OCI-LY7 (cell line): ENCODE results near the gene SLC29A3.

Source experiments
- CTCF ChIP-seq: fragments of 200-600 bp; sonication (generic); conservative IDR thresholded peaks from 2 replicates; pipeline ENCODE4 v1.5.1; 2014; ENCODE audit warnings: mild to moderate bottlenecking, antibody characterized with exemption, low read length, moderate library complexity, mixed read lengths
- EZH2phosphoT487 ChIP-seq: fragments of 200-600 bp; sonication (generic); IDR thresholded peaks from 2 replicates; pipeline ENCODE4 v1.6.1; 2018; ENCODE audit warnings: low read depth, borderline replicate concordance, mild to moderate bottlenecking, mixed run types, antibody characterized with exemption, low read length, moderate library complexity, mixed read lengths

GRCh38 chr10:71314694-71315225 is 4.3 kb upstream of the SLC29A3 start:
- TF ChIP-seq CTCF, result no peak
- no peak for TF ChIP-seq EZH2phosphoT487
